HG03439 (cell line): ENCODE measurements around the gene HIGD1B.
A peak's percentile ranks its signal among the peaks of the same experiment; 100 is the strongest.

Experiments
- ATAC-seq: cut with Tn5 transposase; IDR thresholded peaks from one replicate; pipeline ENCODE4 v1.9.1; 2021; ENCODE audit warnings: mild to moderate bottlenecking, moderate library complexity; ENCODE audit not compliant: unreplicated experiment

HIGD1B gene

DNA sequence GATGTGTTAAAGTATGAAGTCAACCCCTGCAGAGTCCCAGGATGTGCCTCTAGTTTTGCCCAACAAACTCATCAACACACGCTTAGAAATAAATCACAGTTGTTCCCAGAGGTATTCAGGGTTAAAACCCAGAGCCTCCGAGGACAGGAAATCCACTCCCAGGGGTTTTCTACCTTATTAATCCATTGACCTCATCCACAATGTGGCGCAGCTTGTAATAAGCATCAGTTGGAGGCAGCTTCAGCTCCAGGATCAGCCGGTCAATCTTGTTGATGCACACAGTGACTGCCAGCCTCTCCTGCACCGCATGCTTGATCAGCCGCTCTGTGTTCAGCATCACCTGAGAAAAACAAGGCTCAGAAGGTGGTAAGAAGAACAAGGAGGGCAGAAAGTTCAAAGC is 28.1 kb downstream of the HIGD1B start:
- ATAC-seq, result no peak

GRCh38 chr17:44877121-44877520 is 29.4 kb downstream of the HIGD1B start:
- no peak for ATAC-seq

GRCh38 chr17:44878627-44879221 is 31.0 kb downstream of the HIGD1B start:
- ATAC-seq, result no peak

DNA sequence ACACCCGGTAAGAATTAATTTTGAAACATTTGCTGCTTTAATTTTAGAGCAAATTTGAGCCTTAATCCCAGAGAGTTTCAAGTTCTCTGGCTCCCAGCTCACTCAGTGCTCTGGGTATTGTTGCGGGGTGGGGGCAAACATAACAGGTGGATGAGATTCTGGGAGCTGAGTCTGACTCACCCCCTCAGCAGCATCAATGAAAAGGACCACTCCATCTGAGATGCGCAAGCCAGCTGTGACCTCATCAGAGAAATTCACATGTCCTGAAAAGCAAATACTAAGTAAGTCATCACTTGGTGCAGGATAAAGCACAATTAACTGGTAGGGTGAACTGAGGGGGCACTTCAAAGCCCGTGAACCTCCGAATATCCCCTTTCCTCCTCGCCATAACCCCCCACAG is 31.7 kb downstream of the HIGD1B start:
- ATAC-seq, result no peak

- no peak for ATAC-seq
Observed at GRCh38 chr17:44880062-44880461, 32.4 kb downstream of the HIGD1B start.

GRCh38 chr17:44881145-44881544 is 33.5 kb downstream of the HIGD1B start:
- no peak for ATAC-seq

- no peak for ATAC-seq
Observed at GRCh38 chr17:44884941-44885340, 37.3 kb downstream of the HIGD1B start.

DNA sequence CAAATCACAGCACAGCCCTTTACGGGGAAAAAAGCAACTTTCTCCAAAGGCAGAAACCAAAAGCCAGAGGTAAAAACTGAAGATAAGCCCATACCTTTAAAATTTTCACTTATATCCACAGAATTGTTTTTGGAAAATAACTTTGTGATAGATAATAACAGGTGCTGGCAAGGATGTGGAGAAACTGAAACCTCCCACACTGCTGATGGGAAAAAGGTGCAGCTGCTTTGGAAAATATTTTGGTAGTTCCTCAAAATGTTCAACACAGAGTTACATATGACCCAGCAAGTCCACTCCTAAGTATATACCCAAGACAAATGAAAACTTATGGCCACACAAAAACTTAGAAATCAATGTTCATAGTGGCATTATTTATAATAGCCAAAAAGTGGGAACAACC is 39.3 kb downstream of the HIGD1B start:
- ATAC-seq, result no peak

- no peak for ATAC-seq
Observed at GRCh38 chr17:44887971-44888954, 40.6 kb downstream of the HIGD1B start.

DNA sequence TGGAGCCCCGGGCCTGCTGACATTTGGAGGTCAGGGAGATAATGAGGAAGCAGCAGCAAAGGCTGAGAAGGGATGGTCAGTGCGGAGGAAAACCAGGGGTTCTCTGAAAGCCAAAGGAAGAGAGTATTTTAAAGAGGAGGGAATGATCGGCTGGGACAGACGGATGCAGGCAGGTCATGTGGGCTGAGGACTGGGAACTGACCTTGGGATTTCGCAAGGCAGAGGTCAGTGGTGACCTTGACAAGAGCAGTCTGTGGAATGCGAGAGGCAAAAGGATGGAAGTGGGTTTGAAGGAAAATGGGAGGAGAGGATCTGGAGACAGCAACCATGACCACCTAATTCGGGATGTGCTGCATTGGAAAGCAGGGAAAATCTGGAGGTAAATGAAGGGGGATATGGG is 41.3 kb downstream of the HIGD1B start:
- no peak for ATAC-seq

DNA sequence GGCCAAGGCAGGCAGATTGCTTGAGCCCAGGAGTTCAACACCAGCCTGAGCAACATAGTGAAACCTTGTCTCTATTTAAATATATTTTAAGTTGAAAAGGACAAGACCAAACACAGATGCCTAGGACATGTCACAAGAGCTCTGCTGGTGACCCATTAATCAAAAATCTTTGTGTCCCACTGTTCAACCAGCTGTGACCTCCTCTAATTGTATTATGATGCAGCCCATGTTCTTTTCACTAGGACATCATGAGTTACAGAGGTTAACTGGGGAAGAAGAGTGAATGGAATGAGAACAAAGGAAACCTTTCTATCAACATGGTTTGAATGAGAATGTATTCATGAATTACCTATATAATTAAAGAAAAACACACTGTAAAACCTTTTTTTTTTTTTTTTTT is 44.6 kb downstream of the HIGD1B start:
- ATAC-seq, result no peak

GRCh38 chr17:44894642-44895041 is 47.0 kb downstream of the HIGD1B start:
- no peak for ATAC-seq

DNA sequence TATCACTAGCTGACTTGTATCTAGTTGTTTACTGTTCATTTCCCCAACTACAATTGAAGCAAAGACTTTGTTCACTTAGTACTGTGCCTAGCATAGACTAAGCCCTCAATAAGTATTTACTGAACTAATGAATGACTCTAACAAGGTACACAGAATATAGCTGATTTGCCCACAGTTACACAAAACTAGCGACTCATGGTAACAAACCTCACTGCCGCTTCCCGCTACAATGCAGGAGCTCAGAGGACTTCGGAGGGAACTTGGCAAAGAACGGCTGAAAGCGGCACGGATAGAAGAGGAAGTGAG is 51.0 kb downstream of the HIGD1B start:
- ATAC-seq, result no peak

- ATAC-seq, result peak; percentile 74
Observed at GRCh38 chr17:44899074-44899782, 51.5 kb downstream of the HIGD1B start, which contains the start of gene EFTUD2. EFTUD2 (minus strand) TSS chr17:44899445; CDS start chr17:44894521, 4,924 bp downstream.
